22Rv1 (cell line): Measurements from ENCODE around the gene SDK1.

Experiments
- ZFX ChIP-seq: fragments of 450-650 bp; IDR thresholded peaks from 2 replicates; pipeline ENCODE4 v1.6.1; 2017; ENCODE audit warnings: antibody characterized with exemption, borderline replicate concordance
- TF ChIP-seq, protein P1 (sequence below): fragments of 450-650 bp; IDR thresholded peaks from 2 replicates; pipeline ENCODE4 v1.5.1; 2017; ENCODE audit warnings: mild to moderate bottlenecking

DNA sequence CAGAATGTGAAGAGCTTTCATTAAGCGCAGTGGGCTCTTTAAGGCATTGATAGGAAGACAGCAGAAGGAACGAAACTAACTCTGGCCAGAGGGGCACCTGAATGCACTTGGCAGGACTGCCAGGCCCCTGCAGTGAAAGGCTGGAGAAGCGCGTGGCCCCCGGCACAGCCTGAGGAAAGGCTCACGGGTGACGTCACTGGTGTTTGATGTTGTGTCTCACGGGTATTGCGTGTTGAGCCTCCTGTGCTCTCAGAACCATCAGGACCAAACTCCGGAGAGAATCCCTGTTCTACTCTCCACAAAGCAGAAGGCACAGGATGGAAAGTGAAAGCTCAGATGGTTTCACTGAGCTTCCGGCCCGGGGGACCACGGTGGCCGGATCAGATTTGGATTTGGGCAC is 865.3 kb downstream of the SDK1 start:
- TF ChIP-seq, protein P1, sequence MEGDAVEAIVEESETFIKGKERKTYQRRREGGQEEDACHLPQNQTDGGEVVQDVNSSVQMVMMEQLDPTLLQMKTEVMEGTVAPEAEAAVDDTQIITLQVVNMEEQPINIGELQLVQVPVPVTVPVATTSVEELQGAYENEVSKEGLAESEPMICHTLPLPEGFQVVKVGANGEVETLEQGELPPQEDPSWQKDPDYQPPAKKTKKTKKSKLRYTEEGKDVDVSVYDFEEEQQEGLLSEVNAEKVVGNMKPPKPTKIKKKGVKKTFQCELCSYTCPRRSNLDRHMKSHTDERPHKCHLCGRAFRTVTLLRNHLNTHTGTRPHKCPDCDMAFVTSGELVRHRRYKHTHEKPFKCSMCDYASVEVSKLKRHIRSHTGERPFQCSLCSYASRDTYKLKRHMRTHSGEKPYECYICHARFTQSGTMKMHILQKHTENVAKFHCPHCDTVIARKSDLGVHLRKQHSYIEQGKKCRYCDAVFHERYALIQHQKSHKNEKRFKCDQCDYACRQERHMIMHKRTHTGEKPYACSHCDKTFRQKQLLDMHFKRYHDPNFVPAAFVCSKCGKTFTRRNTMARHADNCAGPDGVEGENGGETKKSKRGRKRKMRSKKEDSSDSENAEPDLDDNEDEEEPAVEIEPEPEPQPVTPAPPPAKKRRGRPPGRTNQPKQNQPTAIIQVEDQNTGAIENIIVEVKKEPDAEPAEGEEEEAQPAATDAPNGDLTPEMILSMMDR, result no peak
- TF ChIP-seq ZFX, result no peak
